ENCODE data around the gene NLRP12. TPM values are rescaled to one million over a fixed set of nuclear protein-coding genes. Genes with fewer than 3 reads are reported as not detected.

The NLRP12 gene
- total and polyA plus RNA-seq, 2 of the 4 experiments (the other 2 are of a cell fraction), result not detected

DNA sequence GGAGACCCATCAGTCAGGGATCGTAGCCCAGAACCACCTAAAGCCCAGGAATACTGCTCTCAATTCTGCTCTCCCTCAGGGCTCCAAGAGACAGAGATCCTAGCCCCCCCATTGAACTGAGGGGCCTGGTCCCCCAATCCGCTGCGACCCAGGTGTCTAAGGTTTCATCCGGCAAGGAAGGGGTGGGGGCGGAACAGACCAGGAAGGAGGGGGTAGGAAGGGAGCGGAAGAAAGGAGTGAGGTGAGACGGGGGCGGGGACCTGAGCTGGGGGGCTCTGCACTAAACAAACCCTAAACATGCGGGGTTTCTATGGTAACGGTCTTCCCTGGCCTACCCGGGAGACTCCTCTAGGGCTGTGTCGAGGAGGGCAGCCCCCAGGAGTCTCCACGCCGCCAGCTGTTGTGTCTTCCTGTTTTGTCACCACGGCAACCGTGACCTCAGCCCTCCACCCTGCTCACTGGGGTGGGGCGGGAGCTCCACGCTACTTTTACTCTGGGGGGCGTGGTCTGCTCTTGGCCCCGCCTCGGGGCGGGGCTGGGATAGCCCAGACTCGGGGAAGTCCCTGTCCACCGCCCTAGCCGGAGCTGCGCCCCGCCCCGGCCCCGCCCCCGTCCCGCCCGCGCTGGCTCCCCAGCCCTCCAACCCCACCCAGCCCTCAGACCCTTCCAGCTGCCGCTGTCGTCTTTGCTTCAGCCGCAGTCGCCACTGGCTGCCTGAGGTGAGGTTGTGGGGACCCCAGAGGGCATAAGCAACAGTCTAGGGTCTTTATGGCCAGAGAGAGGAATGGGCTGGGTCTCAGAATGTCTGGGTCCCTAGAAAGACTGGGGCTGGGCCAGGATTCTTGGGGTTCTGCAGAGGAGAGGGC, 43.3 kb upstream of the NLRP12 start, which contains the start of gene MYADM:
Gene MYADM (plus strand): TSS at position 659 of the 866 bp plus-strand sequence. CDS start 5,647 bp downstream, outside the sequence.
- Histone ChIP-seq H2BK5ac (ENCODE audit: low read depth, low read length, poor library complexity, severe bottlenecking) (peak within 1 kb of the TSS; percentile 89), H4K8ac (ENCODE audit: low read depth in 2 of 2, low read length in 2 of 2) (peak within 1 kb of the TSS; percentile 81 to 85), H2AK5ac (ENCODE audit: low read depth, low read length) (peak within 1 kb of the TSS; percentile 98), H2BK20ac (ENCODE audit: low read depth, low read length) (peak within 1 kb of the TSS; percentile 28; the same call in 1 of the 2 replicates), H3K27ac (ENCODE audit: insufficient read depth, low read length) (peak within 1 kb of the TSS; percentile 97), H2AFZ (replicated peaks; ENCODE audit: low read length, poor library complexity) (peak within 1 kb of the TSS; percentile 91), H3K9me3 (ENCODE audit: control insufficient read depth, insufficient read depth, low read length) (no peaks in the 10 kb centered on the region), H3K4me1 (ENCODE audit: control insufficient read depth, insufficient read depth, low read length) (peaks cover 7% of the 10 kb centered on the region), H3K9me1 (ENCODE audit: insufficient read depth, low read length) (peaks cover 6% of the 10 kb centered on the region; the same call in 1 of the 2 replicates), H4K5ac (ENCODE audit: low read depth, low read length) (peak within 1 kb of the TSS; percentile 43), H3K4me3 (ENCODE audit: insufficient read depth, low read depth, low read length) (peak within 1 kb of the TSS; percentile 95), H2BK120ac (ENCODE audit: low read depth, low read length) (peak within 1 kb of the TSS; percentile 59), H2AK9ac (replicated peaks; ENCODE audit: low read depth, low read length, poor library complexity) (peak within 1 kb of the TSS; percentile 100), H3K9ac (ENCODE audit: low read depth, low read length) (peak within 1 kb of the TSS; percentile 96), H2BK15ac (ENCODE audit: low read depth, low read length) (peak within 1 kb of the TSS; percentile 52; the same call in 1 of the 3 replicates), H4K91ac (ENCODE audit: insufficient read depth, low read depth, low read length) (peak within 1 kb of the TSS; percentile 97), H4K20me1 (ENCODE audit: insufficient read depth, low read length) (peaks cover 20% of the 10 kb centered on the region), H3K79me1 (ENCODE audit: low read depth in 1 of 2, low read length in 2 of 2) (peaks cover 0 to 38% of the 10 kb centered on the region in 2 experiments; a peak in 2 of 4 replicates), H3K4me2 (ENCODE audit: low read depth, low read length) (peak within 1 kb of the TSS; percentile 80), H3K18ac (ENCODE audit: low read depth, low read length) (peak within 1 kb of the TSS; percentile 78), H3K23ac (ENCODE audit: low read depth, low read length) (peak within 1 kb of the TSS; percentile 91), H3K4ac (ENCODE audit: low read depth, low read length) (peak within 1 kb of the TSS; percentile 82), H3K56ac (ENCODE audit: extremely low read depth, insufficient read depth, low read length) (peak within 1 kb of the TSS; percentile 94), H3K14ac (replicated peaks; ENCODE audit: low read depth, low read length) (peak within 1 kb of the TSS; percentile 99), H3K36me3 (ENCODE audit: control insufficient read depth, insufficient read depth, low read length) (peaks cover 11% of the 10 kb centered on the region), H3K27me3 (ENCODE audit: control insufficient read depth, insufficient read depth, low read length) (no peaks in the 10 kb centered on the region)
- CTCF ChIA-PET, result interaction anchor here (0.6 to 1.1 kb wide), 2 partner anchors 14 to 59 kb away, joined by 4 read pairs; no protein-coding TSS in a partner anchor
- intact Hi-C loops (cut with micrococcal nuclease) (loop anchor here (1.0 to 10.0 kb wide), 2 partner anchors 25 to 237 kb away; partner anchors contain the start of genes NDUFA3 and OSCAR), in situ Hi-C loops (cut with MboI; ENCODE audit: low sequenced_read_pairs) (no loop called here), dilution Hi-C loops (cut with HindIII; ENCODE audit: low sequenced_read_pairs, unreplicated experiment) (no loop called here)
- DNase-seq (peak; percentile 97), ATAC-seq (ENCODE audit: low read depth) (peak; percentile 81)
- POLR2A ChIA-PET (ENCODE audit: unreplicated experiment), result interaction anchor here (1.2 kb wide), 1 partner anchor 270 kb away, joined by 3 read pairs; no protein-coding TSS in a partner anchor
- BruUV-seq (replicated peaks), result no TSS peak
- WGBS, 2 experiments (ENCODE audit: extremely low coverage in 2 of 2, insufficient read length in 1 of 2), result 0% methylated on average over 4 of the region's 37 CpGs; no CpG with 5 or more reads in 1 of the 2 experiments
- TF ChIP-seq BHLHE40 (IDR thresholded peaks at IDR 0.05; ENCODE audit: low read depth, low read length), result no peak
- no peak for TF ChIP-seq CEBPB (IDR thresholded peaks at IDR 0.05; ENCODE audit: low read depth, low read length)
- no peak for TF ChIP-seq RAD21 (IDR thresholded peaks at IDR 0.05; ENCODE audit: low read length)
- TF ChIP-seq RCOR1 (IDR thresholded peaks at IDR 0.05; ENCODE audit: insufficient replicate concordance, low read length), result no peak
- TF ChIP-seq MXI1 (IDR thresholded peaks at IDR 0.05; ENCODE audit: borderline replicate concordance, low read depth, low read length), result peak; percentile 69; the same call in 1 of the 2 replicates
- TF ChIP-seq MAFK (IDR thresholded peaks at IDR 0.05; ENCODE audit: low read depth, low read length), result no peak
- TF ChIP-seq, protein P1, sequence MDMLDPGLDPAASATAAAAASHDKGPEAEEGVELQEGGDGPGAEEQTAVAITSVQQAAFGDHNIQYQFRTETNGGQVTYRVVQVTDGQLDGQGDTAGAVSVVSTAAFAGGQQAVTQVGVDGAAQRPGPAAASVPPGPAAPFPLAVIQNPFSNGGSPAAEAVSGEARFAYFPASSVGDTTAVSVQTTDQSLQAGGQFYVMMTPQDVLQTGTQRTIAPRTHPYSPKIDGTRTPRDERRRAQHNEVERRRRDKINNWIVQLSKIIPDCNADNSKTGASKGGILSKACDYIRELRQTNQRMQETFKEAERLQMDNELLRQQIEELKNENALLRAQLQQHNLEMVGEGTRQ (IDR thresholded peaks at IDR 0.05; ENCODE audit: low read depth, low read length), result no peak
- TF ChIP-seq POLR2A (IDR thresholded peaks at IDR 0.05; ENCODE audit: low read depth, low read length), result peak; percentile 97
- TF ChIP-seq CHD1 (IDR thresholded peaks at IDR 0.05; ENCODE audit: low read depth, low read length), result peak; percentile 71; the same call in 1 of the 2 replicates
- TF ChIP-seq, protein P2, sequence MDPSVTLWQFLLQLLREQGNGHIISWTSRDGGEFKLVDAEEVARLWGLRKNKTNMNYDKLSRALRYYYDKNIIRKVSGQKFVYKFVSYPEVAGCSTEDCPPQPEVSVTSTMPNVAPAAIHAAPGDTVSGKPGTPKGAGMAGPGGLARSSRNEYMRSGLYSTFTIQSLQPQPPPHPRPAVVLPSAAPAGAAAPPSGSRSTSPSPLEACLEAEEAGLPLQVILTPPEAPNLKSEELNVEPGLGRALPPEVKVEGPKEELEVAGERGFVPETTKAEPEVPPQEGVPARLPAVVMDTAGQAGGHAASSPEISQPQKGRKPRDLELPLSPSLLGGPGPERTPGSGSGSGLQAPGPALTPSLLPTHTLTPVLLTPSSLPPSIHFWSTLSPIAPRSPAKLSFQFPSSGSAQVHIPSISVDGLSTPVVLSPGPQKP (IDR thresholded peaks at IDR 0.05; ENCODE audit: borderline replicate concordance, low read depth, low read length), result no peak
- TF ChIP-seq, protein P3, sequence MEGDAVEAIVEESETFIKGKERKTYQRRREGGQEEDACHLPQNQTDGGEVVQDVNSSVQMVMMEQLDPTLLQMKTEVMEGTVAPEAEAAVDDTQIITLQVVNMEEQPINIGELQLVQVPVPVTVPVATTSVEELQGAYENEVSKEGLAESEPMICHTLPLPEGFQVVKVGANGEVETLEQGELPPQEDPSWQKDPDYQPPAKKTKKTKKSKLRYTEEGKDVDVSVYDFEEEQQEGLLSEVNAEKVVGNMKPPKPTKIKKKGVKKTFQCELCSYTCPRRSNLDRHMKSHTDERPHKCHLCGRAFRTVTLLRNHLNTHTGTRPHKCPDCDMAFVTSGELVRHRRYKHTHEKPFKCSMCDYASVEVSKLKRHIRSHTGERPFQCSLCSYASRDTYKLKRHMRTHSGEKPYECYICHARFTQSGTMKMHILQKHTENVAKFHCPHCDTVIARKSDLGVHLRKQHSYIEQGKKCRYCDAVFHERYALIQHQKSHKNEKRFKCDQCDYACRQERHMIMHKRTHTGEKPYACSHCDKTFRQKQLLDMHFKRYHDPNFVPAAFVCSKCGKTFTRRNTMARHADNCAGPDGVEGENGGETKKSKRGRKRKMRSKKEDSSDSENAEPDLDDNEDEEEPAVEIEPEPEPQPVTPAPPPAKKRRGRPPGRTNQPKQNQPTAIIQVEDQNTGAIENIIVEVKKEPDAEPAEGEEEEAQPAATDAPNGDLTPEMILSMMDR (conservative IDR thresholded peaks at IDR 0.05; ENCODE audit: low read depth, low read length), result no peak
- no peak for TF ChIP-seq NFE2L2 (IDR thresholded peaks at IDR 0.05; ENCODE audit: low read depth, low read length)
- no peak for TF ChIP-seq FOS (IDR thresholded peaks at IDR 0.05; ENCODE audit: low read depth, low read length)

All from IMR-90 (cell line).